HG03097 (cell line): Measurements from ENCODE around the gene SLC8A1.

Source experiments
- ATAC-seq: cut with Tn5 transposase; IDR thresholded peaks from one replicate; pipeline ENCODE4 v1.9.1; 2021; ENCODE audit not compliant: unreplicated experiment, low FRiP score

Gene SLC8A1

DNA sequence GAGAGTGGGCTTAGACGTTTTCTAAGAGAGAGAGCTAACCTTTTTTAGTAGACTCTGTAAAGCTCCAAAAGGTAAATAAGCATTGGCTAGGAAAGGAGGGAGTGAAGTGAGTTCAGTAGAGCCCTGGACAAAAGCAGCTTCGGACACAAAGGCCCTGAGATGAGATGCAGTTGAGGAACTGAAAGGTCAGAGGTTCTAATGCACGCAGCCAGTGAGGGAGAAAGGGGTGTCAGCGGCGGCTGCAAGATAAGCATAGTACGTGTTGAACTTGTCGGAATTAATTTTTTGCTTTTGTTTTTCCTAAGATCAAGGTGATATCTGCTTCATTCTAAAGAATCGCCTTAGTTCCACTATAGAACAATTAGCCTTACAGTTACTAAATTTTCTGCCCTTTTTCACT lies 11.2 kb upstream of the SLC8A1 start:
- ATAC-seq = no peak

GRCh38 chr2:40458271-40458794 lies 6.4 kb upstream of the SLC8A1 start:
- ATAC-seq = no peak

- ATAC-seq = no peak
Observed at GRCh38 chr2:40457837-40458236, 5.9 kb upstream of the SLC8A1 start.

- ATAC-seq = no peak
Observed at GRCh38 chr2:40457366-40457765, 5.5 kb upstream of the SLC8A1 start.

DNA sequence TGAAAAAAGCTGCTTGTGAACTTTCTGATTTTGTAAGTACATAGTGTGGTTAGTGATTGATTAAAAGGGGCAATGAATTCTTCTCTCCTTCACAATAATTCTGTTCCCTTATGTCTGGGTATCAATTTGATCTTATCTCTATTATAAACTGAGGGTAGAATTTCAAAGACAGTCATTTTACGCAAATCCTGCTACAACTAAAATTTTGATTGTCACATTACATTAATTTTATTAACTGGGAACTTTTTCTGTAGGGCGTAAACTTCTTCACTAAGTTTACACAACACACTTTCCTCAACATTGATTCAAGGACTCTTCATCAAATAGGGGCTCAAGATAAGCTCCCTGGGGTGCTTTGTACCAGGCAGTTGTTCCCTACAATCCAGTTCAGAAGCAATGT lies 5.0 kb upstream of the SLC8A1 start:
- no peak for ATAC-seq

GRCh38 chr2:40455661-40456060 lies 3.8 kb upstream of the SLC8A1 start:
- no peak for ATAC-seq

- ATAC-seq = no peak
Observed at GRCh38 chr2:40454321-40454720, 2.4 kb upstream of the SLC8A1 start.

GRCh38 chr2:40452786-40453185 lies 896 bp upstream of the SLC8A1 start:
- ATAC-seq = no peak

DNA sequence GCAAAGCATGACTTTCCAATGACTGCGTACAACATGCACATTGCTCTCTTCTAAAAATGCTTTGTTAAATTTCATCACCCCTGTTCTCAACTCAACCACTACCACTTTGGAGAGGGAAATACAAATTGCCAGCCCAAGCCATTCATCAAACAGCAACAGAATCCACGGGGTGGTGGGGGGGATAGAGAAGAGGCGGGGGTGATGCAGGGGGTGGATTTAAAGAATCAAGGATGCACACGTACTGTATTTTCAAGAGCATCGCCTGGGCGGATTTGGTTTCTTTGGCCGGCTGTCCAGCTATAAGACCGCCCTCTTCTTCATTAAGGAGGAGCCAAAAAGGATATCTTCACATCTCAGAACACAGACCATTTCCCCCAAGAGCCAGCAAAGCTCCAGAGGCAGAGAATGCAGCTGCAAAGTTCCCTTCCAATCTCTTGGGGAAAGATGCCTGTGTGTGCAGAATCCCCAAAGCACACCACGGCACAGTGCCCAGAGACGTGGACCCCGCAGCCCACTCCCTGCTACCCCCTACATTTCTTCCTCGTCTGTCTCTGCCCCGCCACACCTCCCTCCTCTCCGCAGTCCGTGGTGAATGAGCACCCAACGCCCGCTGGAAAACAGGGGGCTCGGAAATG lies 977 bp downstream of the SLC8A1 start:
- ATAC-seq = no peak

- ATAC-seq = no peak
Observed at GRCh38 chr2:40450066-40450795, 1.7 kb downstream of the SLC8A1 start.

- ATAC-seq = no peak
Observed at GRCh38 chr2:40448476-40449079, 3.3 kb downstream of the SLC8A1 start.

GRCh38 chr2:40445467-40445866 lies 6.4 kb downstream of the SLC8A1 start:
- ATAC-seq = no peak

- ATAC-seq = no peak
Observed at GRCh38 chr2:40440835-40441234, 11.1 kb downstream of the SLC8A1 start.

GRCh38 chr2:40439473-40439872 lies 12.4 kb downstream of the SLC8A1 start:
- ATAC-seq = no peak

DNA sequence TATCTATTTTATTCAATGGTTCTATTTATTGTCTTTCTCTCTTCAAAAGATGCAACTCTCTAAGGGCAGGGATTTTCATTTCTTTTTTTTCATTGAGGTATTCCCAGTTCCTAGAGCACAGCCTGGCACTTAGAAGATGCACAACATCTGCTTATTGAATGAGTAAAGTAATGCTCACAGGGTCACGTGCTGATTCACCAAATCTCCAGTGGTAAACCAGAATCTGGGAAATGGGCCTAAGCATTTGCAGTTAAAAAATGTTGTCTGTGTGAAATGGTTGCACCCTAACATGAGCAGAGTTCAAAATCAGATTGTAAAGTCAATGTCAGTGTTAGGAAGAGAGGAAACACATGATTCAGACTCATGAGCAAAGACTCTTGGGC lies 15.8 kb downstream of the SLC8A1 start:
- no peak for ATAC-seq

- no peak for ATAC-seq
Observed at GRCh38 chr2:40435426-40436092, 16.3 kb downstream of the SLC8A1 start.

DNA sequence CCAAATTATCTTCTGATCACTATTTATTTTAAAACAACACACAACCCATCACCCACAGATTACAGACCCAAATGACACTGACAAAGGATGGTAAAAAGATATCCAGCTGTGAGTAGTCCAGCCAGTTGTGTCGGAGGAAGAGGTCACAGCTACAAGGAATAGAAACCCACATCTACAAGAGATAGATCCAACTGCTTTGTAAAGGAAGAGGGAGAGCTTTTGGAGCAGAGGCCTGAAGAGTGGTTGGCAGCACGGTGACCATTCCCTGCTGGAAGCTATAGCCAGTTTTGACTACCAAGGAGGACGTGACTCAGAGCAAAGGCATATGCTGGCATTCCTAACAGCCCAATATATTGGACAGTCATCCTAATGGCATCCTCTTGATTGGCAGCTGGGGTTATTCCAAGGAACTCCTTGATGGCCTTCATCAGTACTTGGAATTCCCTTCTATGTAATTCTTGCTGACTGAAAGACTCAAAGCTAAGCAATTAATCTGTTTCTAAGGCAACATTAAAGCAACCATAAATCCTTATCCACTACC lies 17.1 kb downstream of the SLC8A1 start:
- no peak for ATAC-seq

- ATAC-seq = no peak
Observed at GRCh38 chr2:40433736-40434135, 18.2 kb downstream of the SLC8A1 start.

DNA sequence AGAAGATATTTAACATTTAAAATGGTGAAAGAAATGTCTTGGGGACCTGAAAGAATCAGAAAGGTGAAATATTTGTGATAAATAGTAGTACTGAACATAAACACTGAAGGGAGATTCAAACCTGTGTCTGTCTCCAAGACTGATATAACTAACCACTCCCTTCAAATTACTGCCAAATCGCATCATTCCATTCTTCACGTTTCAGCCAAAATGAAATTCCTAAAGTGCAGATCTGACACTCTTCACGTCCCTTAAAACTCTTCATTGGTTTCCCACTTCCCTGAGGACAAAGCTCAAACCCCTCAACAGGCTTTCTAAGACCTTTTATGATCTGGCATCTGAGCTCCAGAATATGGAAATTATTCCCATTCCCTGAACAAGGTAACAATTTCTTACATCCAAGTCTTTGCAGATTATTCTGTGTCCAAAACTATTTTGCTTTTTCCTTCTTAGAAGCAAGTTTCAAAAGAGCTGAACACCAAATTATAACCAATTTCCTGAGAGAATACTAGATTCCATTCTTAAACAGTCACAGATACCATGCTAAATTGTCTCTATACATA lies 18.9 kb downstream of the SLC8A1 start:
- ATAC-seq = no peak

DNA sequence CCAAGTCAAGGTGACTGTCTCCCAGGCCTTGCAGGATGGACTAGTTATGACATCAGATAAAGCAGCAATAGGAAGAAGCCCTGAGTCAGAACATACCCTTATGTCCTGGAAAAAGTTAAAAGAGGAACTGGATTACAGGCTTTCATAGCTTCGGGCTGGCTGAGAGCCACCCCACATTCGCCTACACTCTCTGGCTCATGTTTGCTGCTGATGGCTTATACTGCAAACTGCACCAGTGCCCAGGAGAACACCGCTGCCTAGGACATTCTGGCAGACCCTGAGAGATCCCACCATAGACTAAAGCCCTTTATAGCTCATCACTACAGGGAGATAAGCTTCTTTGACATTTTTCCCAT lies 20.3 kb downstream of the SLC8A1 start:
- no peak for ATAC-seq
